Measurements from ENCODE around the gene APOL4.
"Not testable (repeated sequence)": the region's sequence is repeated elsewhere in the genome, so short reads cannot be mapped to it uniquely, and the experiment has no call there.

APOL4 gene

DNA sequence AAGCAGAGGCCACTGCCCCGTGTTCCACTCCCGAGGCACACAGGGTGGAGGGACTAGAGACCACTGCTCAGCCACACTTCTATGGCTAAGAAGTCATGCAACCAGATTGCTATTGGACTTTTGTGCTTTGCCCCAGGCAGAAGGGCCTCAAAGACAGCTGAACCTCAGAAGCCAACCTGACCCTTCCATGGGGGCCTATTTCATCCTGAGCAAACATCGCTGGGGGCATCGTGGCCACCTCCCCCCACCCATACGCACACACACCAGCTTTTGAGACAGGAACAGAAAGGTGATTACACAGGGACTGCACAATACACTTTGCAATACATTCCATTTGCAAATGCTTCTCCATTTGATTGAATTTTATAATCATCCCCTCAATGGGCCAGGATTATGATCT is 4.0 kb upstream of the APOL4 start:
- not testable (repeated sequence) for DNase-seq

DNA sequence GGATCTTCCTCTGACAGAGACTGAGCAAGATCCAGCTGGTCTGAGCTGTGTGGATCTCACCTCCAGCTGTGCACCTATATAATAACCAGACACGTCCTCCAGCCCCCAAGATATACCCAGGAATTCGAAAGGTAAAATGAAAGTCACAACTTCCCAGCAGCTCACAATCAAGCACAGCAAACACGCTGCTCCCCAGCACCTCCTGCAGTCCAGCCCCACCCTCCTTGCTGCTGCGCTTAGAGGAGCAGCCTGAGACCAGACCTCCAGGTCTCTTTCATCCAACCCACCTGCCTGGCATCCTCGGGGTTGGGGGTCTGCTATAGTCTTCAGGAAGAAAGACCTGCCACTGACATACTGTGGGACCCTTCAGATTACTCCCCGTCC is 3.0 kb upstream of the APOL4 start:
- DNase-seq, result no peak

DNA sequence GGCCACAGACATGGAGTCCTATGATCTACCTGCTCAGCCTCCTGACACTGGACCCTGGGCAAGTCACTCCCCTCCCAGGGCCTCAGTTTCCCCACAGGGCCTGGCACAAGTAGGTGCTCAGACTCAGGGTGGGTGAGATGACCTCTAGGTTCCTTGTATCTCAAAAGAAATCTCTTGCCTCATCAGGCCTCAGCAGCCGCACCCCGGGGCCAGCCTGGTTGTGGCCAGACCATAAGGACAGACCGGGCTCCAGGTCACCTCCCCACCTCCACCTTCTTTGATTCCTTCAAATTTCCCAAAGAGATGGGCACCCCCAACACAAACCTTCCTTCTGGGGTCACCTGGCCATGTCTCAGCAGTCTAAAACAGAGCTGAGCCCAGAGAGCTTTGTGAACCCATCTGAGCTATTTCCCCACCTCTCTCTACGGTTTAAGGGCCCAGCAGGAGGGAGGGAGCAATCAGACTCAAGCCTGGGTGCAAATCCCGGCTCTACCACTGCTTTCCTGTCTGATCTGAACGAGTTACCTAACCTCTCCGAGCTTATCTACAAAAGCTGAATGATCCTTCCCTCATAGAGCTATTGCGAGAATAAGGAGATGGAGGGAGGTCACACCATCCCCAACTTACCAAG is 2.5 kb upstream of the APOL4 start:
- DNase-seq, result no peak

DNA sequence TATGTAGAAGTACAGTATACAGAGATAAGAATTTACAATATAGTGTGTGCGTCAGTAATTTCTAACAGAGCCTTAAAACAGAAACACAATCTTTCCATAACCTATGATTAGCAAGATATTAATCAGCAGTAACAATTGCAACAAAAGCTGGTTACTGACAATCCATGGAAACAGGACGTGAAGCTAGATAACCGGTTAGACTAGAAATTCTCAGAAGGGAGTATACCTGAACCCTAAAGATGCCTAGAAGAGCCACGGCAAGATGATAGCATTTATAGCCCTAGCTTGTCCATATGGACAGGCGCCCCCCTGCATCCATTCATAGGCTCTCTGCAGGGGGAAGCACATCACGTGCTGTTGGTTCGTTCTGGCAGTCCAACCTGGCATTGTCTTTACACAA is 1.8 kb upstream of the APOL4 start:
- peak; percentile 34 for DNase-seq

DNA sequence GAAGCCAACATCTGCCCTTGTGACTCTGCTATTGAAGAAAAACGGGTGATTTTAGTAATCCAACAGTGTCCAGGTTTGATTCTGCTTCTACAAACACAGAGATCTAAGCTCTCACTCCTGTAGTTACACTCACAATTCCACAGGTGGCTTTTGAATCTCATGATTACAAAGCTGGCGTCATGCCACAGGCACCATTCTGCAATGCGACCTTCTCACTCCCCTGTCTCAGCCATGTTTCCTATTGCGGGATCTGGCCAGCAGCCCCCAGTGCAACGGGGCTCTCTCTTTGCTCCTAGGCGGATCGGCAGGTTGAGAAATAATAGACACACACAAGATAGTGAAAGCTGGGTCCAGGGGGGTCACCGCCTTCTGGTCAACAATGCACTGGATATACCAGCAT is 1.3 kb upstream of the APOL4 start:
- DNase-seq, result peak; percentile 40

DNA sequence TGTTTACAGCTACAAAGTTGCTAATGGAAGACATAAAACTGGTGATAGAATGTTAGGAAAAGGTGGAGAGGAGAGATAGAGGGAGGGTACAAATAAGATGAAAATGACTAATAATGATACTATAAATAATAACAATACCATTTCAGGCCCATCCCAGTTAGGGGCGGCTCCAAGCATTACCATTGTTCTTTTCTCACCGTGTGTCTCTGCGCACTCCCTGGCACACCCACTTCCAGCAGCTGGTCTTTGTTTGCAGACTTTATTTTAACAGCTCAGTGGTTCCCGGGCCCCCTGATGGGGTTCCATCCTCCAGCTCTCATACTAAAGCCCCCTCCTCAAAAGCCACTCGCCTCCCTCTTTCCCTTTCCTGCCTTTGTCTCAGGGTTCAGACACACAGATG is 584 bp downstream of the APOL4 start:
- DNase-seq, result not testable (repeated sequence)

DNA sequence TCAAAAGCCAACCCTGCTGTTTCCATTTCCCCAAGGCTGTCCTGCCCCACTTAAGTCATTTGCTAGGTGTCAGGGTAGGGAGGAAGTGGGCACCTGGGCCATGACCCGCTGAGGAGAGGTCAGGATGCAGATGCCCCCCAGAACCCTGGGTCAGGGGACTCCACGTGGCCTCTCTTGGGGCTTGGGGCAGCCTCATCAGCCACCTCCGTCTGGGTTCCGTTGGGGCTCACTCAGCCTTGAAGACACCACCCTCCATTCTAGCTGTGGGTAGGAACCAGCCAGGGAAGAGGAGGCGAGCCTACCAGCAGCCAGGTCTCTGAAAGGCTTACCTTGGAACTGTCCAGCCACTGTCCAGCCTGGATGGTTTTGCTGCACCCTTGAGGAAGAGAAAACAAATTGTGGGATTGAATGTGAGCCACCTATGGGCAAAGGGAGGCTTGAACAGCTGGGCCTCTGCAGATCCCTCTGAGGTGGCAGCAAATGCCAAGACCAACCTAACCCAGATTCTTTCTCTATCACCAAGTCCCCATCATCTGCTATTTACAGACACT is 2.5 kb downstream of the APOL4 start:
- DNase-seq, result no peak

DNA sequence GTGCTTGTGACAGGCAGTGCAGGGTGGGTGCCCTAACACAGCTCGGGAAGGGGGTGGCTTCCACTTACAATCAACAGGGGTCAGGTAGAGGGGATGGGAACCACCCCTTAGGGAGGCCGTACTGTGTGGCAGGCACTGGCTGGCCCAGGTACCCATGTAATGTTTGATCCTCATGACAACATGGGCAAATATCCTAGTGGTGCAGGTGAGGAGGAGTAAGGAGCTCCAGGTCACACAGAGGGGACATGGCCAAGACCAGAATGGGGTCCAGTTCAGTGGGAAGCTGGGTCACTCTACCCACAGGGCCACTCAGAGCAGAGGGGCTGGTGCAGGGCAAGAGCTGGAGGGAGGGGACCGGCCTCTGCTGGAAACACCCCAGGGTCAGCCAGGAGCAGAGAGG is 3.1 kb downstream of the APOL4 start:
- DNase-seq, result no peak

DNA sequence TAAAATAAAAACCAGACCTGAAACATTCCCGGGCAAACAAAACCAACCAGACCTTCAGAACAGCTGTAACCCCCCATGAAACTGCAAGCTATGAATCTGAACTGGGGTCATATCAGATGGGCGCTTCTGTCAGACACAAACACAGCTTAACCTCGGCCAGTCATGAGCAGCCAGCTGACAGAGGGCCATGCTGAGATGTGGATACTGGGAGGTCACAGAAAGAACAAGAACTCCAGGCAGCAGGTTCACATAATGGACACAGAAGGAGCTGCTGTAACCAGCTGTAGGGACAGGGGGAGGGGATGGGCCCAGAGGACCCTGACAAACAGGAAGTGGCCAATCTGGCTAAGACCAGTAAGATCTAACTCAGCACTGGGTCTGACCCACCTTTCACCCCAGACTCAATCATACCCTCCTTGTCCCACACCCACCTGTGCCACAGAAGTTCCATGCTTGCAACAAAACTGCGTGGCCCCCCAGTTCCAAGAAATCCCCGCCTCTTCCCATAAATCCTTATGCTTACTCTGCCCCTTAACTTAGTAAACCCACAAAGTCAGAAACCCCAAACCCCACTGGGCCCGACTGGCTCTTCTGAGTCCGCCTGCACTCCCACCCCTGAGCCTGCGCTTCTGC is 4.0 kb downstream of the APOL4 start:
- DNase-seq, result no peak

DNA sequence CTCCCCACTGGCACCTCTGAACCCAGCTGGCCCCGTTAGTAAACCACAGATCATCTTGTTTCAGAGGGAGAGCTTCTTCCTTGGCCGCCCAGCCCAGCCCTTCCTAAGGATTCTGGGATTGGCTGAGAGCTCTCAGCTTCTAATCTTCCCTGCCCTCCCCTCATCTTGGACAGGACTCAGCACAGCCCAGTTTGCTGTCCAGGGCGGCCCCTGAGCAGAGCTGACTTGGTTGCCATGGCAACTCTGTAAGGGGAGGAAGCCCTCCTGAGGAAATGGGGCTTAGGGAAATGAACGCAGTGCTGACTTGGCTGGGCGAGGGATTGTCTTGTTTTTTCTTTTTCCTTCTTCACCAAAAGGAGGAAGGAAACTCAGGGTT is 4.6 kb downstream of the APOL4 start:
- DNase-seq, result no peak

DNA sequence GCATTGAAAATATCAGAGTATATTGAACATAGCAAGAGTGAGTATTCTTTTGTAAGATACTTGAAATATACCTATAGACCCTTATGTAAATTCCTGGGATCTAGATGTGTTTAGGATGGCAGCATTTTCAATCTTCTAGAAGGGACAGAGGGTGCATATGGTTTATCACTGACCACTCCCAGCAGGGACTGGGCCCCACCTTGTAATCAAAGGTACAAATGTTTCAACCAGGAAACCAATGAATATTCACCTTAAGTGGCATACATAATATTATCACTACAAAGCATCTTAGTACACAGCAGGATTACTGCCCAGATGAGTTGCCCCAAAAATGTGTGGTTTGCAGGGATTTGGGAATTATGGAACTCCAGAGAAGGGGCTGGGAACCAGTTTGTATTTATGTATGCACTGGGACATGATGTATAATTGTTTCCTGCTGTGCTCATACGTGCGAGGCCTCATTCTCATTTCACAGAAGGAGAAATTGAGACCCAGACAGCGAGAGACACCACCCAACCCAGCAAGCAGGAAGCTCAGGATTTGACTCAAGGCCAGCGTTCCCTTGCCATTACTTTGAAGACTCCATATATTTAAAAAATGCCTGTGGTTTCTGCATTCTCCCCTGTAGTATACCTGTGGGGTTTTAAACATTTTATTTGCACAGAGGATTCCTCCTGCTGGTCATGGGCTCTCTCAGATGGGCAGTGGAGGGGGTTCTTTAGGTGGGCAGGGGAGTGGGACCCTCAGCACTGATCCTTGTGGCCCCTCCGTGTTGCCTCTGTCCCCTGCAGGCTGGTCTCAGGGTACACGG is 5.2 kb downstream of the APOL4 start:
- no peak for DNase-seq

DNA sequence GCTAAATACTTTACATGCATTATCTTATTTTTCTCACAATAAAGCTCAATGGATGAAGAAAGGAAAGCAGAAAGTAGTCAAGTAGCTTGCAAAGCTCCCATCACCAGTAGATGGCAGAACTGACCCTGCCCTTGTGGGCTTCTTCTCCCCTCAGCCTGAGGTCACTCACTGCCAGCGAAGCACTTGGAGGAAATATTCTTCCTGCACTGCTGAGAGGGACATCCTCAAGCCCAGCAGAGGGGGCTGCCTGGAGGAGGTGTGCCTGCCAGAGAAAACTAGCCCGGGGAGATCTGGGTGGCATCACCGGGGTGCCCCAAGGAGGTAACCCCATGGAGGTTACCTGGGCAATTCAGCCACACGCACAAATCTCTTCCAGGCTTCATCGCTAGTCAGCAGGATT is 6.6 kb downstream of the APOL4 start:
- DNase-seq, result peak; percentile 10

DNA sequence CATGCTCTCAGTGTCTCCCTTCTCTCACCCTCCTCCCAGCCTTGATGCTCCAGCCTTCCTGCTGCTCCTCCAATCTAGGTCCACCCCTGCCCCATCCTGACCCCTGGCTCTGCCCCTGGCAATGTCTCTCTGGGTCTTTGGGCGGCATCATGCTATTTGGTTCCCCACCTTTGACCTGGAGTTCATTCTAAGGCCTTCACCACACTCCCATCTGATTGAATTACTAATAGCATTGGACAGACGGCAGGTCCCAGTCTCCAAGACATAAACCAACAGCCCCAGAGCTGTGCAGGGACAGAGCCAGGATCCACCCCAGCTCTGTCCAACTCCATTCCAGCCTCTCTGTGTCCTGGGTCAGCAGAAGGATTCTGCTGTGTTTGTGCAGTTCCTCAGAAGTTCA is 7.2 kb downstream of the APOL4 start:
- DNase-seq, result no peak

DNA sequence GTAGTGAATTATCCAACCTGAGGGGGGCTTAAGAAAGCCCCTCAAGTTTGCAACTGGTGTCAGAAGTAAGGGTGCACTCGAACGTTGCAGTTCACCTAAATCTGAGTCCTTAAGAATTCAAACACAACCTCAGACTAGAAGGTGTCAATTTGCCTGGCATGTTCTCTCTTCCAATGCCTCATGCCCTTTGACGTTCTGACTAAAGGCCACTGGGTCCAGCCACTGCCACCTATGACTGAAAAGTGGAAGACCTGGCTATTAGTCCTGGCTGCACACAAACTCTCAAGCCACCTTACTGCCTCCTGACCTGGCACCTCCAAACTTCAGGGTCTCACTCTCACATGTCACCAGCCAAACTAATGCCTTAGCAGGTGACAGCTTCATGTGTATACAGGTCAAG is 8.0 kb downstream of the APOL4 start:
- DNase-seq, result no peak

DNA sequence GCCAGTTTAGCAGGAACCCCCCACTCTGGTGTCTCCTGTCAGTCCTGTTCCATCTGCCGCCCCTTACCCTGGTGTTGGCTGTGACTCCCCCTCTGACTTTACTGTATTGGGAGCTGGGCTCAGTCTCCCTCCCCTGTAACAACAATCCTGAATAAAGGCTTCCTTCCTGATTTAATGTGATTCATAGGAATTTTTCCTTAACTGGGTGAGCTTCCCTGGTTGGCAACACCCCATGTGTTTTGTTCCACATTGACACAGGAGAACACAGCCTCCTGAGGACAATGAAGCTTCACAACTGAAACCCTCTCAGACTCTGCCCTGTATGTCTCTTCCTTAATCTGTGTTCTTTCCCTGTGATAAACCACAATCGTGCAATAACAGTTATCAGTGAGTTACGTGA is 8.4 kb downstream of the APOL4 start:
- DNase-seq, result no peak

DNA sequence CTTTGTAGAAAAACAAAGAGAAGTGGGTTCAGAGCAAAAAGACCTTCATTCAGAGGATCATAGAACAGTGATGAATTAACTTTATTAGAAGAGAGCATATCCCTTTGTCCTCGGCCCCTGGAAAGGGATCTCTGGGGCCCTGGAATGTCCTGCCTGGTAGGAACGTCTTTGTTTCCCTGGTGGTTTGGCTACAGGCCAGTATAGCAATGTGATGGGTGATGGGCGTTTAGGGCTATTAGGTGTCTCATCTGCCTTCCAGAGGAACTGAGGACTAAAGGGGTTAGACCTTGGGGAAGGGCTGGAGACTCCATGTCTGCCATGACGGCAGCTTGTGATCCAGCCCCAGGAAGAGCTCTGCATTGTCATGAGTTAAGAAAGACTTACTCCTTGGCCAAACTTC is 9.1 kb downstream of the APOL4 start:
- DNase-seq, result no peak

DNA sequence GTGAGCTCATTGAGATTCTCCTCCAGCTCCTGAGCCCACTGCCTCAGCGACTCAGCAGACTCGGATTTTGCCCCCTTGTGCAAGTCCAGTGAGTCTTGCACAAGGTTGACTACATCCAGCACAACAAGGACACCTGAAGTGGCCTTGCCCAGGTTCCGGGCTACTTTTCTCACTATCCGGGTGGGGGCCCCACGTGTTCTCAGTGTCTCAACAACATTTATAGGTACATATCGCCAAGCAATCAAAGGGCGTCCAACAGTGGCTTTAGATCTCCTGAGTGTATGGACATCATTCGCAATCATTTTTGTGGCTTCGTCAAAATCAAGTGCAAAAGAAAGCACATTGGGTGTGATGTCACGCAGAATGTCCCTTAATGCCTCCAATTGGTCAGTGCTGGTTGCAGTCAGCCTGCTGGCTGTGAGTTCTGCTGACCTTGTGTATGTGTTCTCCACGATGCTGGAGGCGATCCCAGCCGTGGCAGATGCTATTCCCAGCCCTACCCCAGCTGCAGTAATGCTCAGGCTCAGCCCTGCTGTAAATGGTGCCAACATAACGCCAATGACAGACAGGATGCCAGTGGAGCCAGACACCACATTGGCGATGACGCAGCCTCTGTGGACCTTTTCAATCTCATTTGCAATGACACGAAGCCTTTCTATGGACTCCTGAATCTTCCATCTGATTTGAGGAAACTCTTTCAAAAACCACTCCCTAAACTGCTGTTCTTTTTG is 10.3 kb downstream of the APOL4 start:
- DNase-seq, result no peak

DNA sequence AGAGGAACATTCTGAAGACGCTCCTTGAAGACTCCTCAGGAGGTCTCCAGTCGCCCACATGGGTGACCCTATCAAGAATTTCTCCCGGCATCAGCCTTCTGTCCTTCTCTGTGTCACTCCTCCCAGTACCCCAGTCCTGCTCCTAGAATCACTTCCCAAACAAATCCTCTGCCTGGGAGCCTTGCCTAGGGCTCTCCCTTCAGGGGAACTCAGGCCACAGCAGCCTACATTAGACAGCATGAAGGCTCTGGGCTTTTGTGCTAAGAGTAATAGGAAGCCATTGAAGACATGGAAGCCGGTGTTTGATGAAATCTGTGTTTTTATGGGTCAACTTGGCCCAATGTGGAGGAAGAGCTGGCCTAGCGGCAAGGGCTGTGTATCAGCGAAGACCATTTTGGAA is 13.7 kb downstream of the APOL4 start:
- not testable (repeated sequence) for DNase-seq

DNA sequence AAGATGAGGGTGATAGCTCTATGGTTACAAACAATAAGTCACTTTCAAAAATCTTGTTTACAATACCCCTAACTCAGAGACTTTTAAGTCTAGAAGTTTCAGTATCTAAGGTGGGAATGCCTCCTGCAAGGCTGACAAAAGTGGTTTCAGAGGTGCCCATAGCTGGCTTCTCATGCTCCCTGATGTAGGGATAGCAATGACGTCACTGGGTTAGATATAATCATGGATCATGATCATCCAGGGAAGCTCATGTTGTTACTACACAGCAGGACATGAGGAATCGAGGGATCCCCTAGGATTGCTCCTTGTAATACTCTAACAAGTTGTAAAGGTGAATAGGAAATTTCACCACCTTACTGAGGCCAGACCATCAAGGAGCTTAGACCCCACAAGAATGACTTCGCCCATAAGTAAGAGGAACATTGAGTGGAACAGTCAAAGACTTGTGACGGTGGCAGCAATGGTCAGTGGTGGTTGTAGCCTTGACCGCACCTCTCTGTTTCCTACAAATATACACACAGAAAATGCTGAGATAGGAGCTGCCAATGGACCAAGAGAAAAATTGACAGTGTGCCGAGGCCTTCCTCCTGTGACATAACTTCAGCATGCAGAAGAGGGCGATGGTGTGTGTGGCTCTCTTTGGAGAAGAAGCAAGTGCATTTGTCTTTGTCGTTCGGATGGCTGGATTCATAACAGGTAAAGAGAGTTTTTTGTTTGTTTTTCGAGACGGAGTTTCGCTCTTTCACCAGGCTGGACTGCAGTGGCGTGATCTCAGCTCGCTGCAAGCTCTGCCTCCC is 15.6 kb downstream of the APOL4 start:
- peak; percentile 3 for DNase-seq

DNA sequence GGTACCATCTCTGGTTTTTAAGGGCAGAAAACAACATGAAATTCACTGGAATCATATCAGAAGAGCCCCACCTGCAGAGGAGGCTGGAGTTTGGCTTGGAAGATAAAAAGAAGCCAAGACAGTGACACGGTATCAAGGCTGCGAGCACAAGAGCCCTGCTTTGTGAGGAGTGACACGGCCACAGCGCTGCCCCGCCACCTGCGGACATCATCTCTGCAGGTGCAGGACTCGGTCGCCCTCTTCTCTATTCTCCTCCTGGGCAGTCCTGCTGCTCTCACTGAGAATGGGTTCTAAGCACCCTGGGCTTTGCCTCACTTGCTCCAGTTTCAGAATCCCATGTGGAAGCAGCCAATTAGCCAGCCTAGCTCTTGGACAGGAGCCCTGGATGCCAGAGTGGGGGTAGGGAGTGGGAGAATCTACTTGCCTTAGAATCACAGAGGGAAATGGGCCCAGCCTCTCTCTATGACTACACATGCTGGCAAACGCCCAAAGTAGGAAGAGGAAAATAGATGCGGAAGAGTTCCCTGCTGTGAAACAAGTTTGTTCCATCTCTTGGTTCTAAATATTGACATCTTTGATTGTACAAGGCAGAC is 17.1 kb downstream of the APOL4 start:
- no peak for DNase-seq

DNA sequence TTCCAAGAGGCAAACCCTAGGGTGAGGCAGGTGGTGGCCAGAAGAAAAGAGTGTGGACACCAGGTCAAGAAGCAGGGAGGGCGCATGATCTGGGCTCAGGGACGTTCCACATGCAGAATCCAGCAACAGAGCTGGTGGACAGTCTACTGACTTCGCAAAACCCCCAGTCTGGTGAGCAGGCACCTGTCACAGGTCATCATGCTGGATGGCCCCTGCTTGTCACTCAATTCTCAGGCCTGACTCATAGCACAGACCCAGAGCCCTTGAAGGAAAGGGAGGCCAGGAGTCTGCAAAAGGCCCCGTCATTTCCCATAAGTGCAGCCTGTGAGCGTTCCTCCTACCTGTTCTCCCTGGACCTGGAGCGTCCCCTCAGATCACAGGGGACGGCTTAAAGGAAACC is 18.2 kb downstream of the APOL4 start:
- no peak for DNase-seq

DNA sequence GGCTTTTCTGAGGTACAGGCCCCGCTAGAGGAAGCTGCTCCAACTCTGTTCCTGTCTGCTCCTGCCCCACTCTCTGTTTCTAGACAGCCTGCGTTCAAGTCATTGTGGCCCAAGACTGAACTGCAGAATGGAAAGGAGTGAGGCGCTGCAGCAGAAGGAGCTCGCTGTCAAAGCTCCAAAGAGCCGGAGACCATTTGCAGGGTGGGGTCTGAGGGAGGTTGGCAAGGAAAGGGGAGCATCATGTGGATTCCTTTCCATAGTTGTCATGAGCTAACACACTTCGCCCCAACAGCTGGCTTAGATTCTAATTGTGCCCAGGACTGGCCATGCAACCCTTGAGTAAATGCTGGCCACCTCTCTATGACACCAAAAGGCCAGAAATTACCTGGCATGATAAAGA is 18.8 kb downstream of the APOL4 start:
- no peak for DNase-seq

All from NCI-H510A treated with DMSO at 0.1 percent for 48 hours (cell line).